ENCODE measurements around the gene PSMB11. TPM values are rescaled to one million over a fixed set of nuclear protein-coding genes. Genes with fewer than 3 reads are reported as not detected.

PSMB11 gene, protein sequence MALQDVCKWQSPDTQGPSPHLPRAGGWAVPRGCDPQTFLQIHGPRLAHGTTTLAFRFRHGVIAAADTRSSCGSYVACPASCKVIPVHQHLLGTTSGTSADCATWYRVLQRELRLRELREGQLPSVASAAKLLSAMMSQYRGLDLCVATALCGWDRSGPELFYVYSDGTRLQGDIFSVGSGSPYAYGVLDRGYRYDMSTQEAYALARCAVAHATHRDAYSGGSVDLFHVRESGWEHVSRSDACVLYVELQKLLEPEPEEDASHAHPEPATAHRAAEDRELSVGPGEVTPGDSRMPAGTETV
- 0.09 TPM in 1 of 2 replicates, not detected in the other for total RNA-seq

DNA sequence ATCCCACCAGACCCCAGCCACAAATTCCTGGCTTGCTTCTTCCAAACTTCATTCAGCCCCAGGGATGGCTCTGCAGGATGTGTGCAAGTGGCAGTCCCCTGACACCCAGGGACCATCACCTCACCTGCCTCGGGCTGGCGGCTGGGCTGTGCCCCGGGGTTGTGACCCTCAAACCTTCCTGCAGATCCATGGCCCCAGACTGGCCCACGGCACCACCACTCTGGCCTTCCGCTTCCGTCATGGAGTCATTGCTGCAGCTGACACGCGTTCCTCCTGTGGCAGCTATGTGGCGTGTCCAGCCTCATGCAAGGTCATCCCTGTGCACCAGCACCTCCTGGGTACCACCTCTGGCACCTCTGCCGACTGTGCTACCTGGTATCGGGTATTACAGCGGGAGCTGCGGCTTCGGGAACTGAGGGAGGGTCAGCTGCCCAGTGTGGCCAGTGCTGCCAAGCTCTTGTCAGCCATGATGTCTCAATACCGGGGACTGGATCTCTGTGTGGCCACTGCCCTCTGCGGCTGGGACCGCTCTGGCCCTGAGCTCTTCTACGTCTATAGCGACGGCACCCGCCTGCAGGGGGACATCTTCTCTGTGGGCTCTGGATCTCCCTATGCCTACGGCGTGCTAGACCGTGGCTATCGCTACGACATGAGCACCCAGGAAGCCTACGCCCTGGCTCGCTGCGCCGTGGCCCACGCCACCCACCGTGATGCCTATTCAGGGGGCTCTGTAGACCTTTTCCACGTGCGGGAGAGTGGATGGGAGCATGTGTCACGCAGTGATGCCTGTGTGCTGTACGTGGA, at the start of gene PSMB11:
TSS of gene PSMB11 (plus strand) at position 51 of the 804 bp plus-strand sequence. CDS start at position 65, 14 bp downstream.

DNA sequence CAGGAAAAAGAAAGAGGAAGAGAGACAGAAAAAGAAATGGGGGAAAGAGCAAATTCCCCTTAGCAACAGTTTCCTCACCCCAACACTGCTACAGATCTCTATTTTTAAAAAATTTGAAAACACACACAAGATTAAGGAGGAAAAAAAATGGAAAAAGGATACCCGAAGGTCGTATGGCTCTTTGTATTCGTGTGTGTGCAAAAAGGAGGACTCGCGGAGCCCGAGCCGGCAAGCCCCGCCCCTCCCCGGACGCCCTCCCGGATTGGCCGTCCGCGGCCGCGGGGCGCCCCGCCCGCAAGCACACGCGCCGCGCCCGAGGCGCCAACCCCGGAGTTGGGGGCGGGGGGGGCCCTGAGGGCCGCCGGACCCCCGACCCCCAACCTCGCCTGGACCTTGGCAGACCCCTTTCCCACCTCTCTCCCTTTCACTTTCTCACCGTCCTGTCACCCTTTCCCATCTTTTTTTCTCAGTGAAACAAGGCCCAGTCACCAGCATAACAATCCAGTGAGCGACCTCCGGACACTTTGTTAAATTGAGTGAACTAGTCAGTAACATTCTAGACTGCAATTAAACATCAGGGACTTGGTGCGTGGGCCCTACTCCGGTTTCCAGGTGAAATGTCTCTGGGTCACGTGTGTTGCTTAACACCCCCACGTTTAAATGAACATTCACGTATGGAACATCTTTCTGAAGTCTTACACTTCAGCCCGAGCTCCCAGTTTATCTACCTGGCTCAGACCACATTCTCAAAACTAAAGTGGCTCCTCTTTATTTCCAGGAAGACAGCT, 31.9 kb upstream of the PSMB11 start, which contains the start of gene C14orf93:
TSS of gene C14orf93 (minus strand) at position 205 of the 788 bp plus-strand sequence. CDS start 11,120 bp downstream, outside the sequence.

DNA sequence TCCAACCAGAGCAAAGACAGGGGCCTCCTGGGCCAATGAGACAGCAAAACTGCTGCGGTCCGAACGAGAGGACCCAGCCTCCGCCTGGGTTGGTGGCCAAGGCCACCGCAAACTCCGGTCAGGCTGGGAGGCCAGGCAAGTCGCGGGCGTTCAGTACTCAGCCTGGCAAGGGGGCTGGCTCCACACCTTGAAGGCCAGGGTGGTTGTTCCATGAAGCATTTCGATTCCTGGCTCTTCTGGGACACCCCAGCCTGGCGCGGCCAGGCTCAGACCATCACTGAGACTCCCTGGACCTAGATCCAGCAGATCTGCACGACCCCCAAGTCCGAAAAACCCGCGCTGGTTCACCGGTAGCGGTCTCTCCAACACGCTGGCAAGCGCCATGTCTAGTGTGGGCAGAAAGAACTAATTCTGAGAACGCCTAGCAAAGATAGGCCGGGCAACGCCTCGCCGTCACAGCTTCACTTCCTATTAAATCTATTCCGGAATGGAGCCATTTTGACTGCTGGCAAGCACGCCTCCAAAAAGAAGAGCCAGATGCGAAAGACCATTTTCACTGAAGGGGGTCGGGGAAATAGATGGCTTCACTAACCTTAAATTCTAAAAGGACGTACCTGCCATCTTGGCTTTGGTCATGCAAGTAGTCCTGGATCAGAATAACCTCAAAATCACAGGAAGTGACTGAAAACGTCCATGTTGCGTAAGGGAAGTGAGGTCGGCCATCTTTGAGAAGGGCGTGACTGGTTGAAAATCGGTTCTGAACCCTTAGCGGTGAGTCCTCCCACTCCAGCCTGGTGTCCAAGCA, 7.3 kb upstream of the PSMB11 start, which contains the start of gene PSMB5:
TSS of gene PSMB5 (minus strand) at position 403 of the 805 bp plus-strand sequence. CDS start at position 384, 19 bp downstream.

DNA sequence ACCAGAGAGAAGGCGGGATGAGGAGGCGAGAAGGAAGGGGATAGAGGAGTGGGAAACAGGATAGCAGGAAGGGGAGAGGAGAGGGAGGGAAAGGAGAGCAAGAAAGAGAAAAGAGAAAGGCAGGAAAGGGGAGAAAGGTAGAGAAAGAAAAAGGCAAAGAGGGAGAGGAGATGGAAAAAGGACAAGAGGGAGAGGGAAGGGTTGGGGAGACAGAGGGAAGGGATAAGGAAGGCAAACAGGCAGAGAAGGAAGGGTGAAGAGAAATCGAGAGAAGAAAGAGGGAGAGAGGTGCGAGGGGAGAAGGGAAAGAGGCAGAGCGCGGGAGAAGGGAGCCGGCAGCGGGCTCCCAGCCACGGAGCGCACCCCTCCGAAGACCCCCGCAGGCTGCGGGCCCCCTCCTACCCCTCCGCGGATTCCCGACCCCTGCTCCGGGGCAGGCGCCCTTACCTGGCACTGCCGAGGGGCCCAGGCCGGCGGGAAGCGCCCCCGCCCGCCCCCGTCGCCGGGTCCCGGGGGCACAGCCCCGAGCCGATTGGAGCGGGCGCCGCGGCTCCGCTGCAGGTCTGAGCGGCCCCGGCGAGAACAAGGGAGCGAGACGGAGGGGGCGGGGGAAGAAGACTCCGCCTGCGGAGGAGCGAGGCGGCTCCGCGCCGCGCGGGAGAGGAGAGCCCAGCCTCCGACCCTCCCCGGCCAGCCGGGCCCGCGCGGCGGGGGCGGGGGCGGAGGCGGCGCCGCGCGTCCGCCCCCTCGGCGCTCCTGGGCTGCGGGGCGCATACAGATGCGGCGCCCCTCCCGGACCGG, 15.1 kb downstream of the PSMB11 start, which contains the start of gene CDH24:
TSS of gene CDH24 (minus strand) at position 565 of the 801 bp plus-strand sequence. CDS start 1,787 bp downstream, outside the sequence.

Other genes with a start within 250 kb of the PSMB11 start
- gene SLC7A7, start 226.8 kb upstream of the PSMB11 start, total RNA-seq = 2.5 and 5.7 TPM in 2 replicates
- gene MRPL52, start 212.3 kb upstream of the PSMB11 start, total RNA-seq = 38.1 and 40.1 TPM in 2 replicates
- 338 and 428 TPM in 2 replicates for gene MMP14, start 205.6 kb upstream of the PSMB11 start, total RNA-seq
- gene LRP10, start 170.5 kb upstream of the PSMB11 start, total RNA-seq = 43.2 and 48.3 TPM in 2 replicates
- 0.09 and 0.16 TPM in 2 replicates for gene REM2, start 159.0 kb upstream of the PSMB11 start, total RNA-seq
- gene RBM23, start 123.1 kb upstream of the PSMB11 start, total RNA-seq = 46.0 and 67.9 TPM in 2 replicates
- 36.6 and 40.4 TPM in 2 replicates for gene PRMT5, start 112.8 kb upstream of the PSMB11 start, total RNA-seq
- gene HAUS4, start 85.1 kb upstream of the PSMB11 start, total RNA-seq = 32.6 and 32.9 TPM in 2 replicates
- 18.0 and 18.1 TPM in 2 replicates for gene AJUBA, start 59.7 kb upstream of the PSMB11 start, total RNA-seq
- gene C14orf93, start 32.1 kb upstream of the PSMB11 start, total RNA-seq = 12.1 and 16.4 TPM in 2 replicates
- gene PSMB5, start 7.3 kb upstream of the PSMB11 start, total RNA-seq = 196 and 218 TPM in 2 replicates
- gene CDH24, start 15.3 kb downstream of the PSMB11 start, total RNA-seq = 4.6 and 7.6 TPM in 2 replicates
- gene ACIN1, start 52.9 kb downstream of the PSMB11 start, total RNA-seq = 71.7 and 101 TPM in 2 replicates
- gene C14orf119, start 53.3 kb downstream of the PSMB11 start, total RNA-seq = 63.5 and 95.0 TPM in 2 replicates
- gene CIROP, start 62.8 kb downstream of the PSMB11 start, total RNA-seq = 1.3 and 4.6 TPM in 2 replicates
- gene CEBPE, start 77.0 kb downstream of the PSMB11 start, total RNA-seq = 0.16 TPM in 1 of 2 replicates, not detected in the other
- 15.8 and 25.9 TPM in 2 replicates for gene SLC7A8, start 141.4 kb downstream of the PSMB11 start, total RNA-seq
- gene RNF212B, start 195.7 kb downstream of the PSMB11 start, total RNA-seq = not detected in 2 replicates
- 3.3 and 4.8 TPM in 2 replicates for gene HOMEZ, start 243.9 kb downstream of the PSMB11 start, total RNA-seq